Skeletal muscle cell (primary cell): ENCODE results near the gene RAD21L1.

Experiments
- DNase-seq: peaks from one replicate; pipeline ENCODE4 v3.0.0-alpha.2; 2010; ENCODE audit warnings: low read depth
- H3K4me3 ChIP-seq: 2 replicates; pipeline ENCODE4 v1.5.1; 2011; ENCODE audit warnings: low read depth, mild to moderate bottlenecking, control low read depth, low read length, moderate library complexity

The RAD21L1 gene

DNA sequence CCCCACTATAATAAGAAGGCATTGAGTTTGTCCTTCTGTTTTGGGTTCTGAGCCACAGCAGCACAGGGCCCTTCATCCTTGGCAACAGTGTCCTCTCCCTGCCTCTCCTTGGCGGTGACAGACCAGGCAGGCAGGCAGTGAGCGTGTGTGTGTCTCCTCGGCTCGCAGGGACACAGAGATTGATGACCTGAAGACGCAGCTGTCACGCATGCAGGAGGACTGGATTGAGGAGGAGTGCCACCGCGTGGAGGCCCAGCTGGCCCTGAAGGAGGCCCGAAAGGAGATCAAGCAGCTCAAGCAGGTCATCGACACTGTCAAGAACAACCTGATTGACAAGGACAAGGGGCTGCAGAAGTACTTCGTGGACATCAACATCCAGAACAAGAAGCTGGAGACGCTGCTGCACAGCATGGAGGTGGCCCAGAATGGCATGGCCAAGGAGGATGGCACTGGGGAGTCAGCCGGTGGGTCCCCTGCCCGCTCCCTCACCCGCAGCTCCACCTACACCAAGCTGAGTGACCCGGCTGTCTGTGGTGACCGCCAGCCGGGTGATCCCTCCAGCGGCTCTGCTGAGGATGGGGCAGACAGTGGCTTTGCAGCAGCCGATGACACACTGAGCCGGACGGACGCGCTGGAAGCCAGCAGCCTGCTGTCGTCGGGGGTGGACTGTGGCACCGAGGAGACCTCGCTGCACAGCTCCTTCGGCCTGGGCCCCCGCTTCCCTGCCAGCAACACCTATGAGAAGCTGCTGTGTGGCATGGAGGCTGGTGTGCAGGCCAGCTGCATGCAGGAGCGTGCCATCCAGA is 79.1 kb downstream of the RAD21L1 start:
- no peak for DNase-seq
- no peak overlapping the region for H3K4me3 ChIP-seq
